KOPT-K1 (cell line): ENCODE results near the gene TBC1D22A.

Experiments
- H3K27ac ChIP-seq: fragments of 200-600 bp; sonication (generic); 2 replicates; pipeline ENCODE4 v1.5.1; 2016; ENCODE audit warnings: antibody characterized with exemption, mild to moderate bottlenecking, low read depth, low read length; ENCODE audit not compliant: poor library complexity, severe bottlenecking
- H3K36me3 ChIP-seq: fragments of 200-600 bp; sonication (generic); 2 replicates; pipeline ENCODE4 v1.5.1; 2017; ENCODE audit warnings: antibody characterized with exemption, mild to moderate bottlenecking, low read length, moderate library complexity; ENCODE audit not compliant: insufficient read depth
- H3K9me3 ChIP-seq: fragments of 200-600 bp; sonication (generic); 2 replicates; pipeline ENCODE4 v1.5.1; 2017; ENCODE audit warnings: antibody characterized with exemption, low read length, mild to moderate bottlenecking; ENCODE audit not compliant: insufficient read depth, poor library complexity, severe bottlenecking

The TBC1D22A gene

GRCh38 chr22:46946383-46946962 lies 184.0 kb downstream of the TBC1D22A start:
- peaks cover 9% of the 10 kb centered on the region; the same call in 1 of the 2 replicates for H3K36me3 ChIP-seq
- H3K27ac ChIP-seq = no peak overlapping the region

GRCh38 chr22:46947516-46948257 lies 185.2 kb downstream of the TBC1D22A start:
- Histone ChIP-seq H3K36me3 (peaks cover 9% of the 10 kb centered on the region; the same call in 1 of the 2 replicates), H3K27ac (no peak overlapping the region), H3K9me3 (no peaks in the 10 kb centered on the region)

More at GRCh38 chr22:46946383-46946962, 184.0 kb downstream of the TBC1D22A start:
- no peaks in the 10 kb centered on the region for H3K9me3 ChIP-seq

- no peaks in the 10 kb centered on the region for H3K9me3 ChIP-seq
- peaks cover 9% of the 10 kb centered on the region; the same call in 1 of the 2 replicates for H3K36me3 ChIP-seq
- no peak overlapping the region for H3K27ac ChIP-seq
Measured at GRCh38 chr22:46948411-46949144, 186.1 kb downstream of the TBC1D22A start.

DNA sequence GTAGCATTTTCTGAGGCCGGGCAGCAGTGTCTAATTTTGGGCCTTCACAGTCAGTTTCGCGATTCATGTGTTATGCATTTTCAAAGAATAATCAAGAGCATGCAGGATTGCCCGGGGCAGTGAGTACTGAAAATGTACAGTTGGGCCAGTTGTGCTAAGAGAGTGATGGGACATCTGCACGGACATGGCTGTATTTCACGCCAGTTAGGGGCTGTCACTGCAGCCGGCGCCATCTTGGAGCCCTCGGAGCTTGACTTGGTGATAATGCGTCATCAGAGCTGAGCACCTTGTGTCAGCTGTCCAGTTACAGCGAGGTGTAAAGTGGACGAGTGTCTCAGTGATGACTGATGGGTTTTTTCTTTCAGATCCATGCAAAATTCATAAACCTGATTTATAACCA lies 188.9 kb downstream of the TBC1D22A start:
- no peaks in the 10 kb centered on the region for H3K9me3 ChIP-seq
- no peak overlapping the region for H3K27ac ChIP-seq
- peaks cover 9% of the 10 kb centered on the region; the same call in 1 of the 2 replicates for H3K36me3 ChIP-seq

GRCh38 chr22:46951973-46952372 lies 189.5 kb downstream of the TBC1D22A start:
- Histone ChIP-seq H3K36me3 (peaks cover 9% of the 10 kb centered on the region; the same call in 1 of the 2 replicates), H3K9me3 (no peaks in the 10 kb centered on the region), H3K27ac (no peak overlapping the region)

GRCh38 chr22:46953968-46954765 lies 191.7 kb downstream of the TBC1D22A start:
- H3K9me3 ChIP-seq = no peaks in the 10 kb centered on the region
- no peak overlapping the region for H3K27ac ChIP-seq
- H3K36me3 ChIP-seq = peaks cover 3% of the 10 kb centered on the region; the same call in 1 of the 2 replicates

GRCh38 chr22:46954781-46955180 lies 192.3 kb downstream of the TBC1D22A start:
- H3K27ac ChIP-seq = no peak overlapping the region
- no peaks in the 10 kb centered on the region for H3K36me3 ChIP-seq
- H3K9me3 ChIP-seq = no peaks in the 10 kb centered on the region

DNA sequence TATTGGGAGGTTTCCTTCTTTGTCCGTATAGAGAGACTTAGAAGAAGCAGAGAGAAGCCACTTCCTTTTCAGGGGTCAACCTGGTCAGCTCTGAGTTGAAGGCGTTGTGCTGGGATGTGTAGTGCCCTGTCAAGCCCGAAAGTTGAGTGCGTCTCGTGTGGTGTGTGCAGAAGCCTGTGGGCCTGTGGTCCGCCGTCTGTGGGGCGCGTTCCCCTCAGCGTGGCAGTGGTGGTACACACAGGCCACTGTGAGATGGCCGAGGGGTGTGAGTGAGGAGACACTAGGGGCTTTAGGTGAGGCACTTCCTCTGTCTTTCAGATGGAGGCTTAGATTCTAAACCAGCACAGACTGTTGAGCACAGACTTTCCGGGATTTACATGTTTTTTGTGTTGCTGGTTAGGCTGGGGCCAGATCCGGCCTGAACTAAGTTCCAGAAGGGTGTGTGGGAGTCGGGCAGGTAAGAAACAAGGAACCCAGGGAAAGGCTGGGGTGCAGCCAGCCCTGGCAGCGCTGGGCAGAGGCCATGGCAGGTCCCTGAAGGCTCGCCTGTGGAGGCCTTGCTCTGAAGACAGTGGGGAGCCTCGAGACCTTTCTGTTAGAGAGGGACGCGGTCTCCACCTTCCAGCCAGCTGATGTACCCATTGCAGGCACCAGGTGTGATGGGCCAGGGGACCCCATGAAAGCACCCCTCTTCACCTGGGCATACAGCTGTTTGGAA lies 194.2 kb downstream of the TBC1D22A start:
- Histone ChIP-seq H3K36me3 (no peaks in the 10 kb centered on the region), H3K9me3 (no peaks in the 10 kb centered on the region), H3K27ac (no peak overlapping the region)

DNA sequence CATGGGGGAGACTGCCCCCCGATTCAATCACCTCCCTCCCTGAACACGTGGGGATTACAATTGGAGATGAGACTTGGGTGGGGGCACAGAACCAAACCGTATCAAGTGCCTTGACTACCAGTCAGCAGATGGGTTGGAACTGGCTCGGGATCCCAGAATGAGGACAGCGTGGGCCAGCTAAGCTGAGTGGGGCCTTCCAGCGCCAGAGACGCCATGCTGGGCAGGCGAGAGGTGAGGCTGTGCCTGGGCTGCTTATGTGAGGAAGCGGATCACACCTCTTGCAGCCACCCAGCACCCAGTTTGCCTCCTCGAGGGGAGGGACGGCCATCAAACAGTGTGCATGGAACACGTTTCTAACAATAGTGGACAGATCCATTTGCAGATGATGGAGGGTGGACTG lies 195.1 kb downstream of the TBC1D22A start:
- no peaks in the 10 kb centered on the region for H3K36me3 ChIP-seq
- H3K27ac ChIP-seq = no peak overlapping the region
- H3K9me3 ChIP-seq = no peaks in the 10 kb centered on the region

DNA sequence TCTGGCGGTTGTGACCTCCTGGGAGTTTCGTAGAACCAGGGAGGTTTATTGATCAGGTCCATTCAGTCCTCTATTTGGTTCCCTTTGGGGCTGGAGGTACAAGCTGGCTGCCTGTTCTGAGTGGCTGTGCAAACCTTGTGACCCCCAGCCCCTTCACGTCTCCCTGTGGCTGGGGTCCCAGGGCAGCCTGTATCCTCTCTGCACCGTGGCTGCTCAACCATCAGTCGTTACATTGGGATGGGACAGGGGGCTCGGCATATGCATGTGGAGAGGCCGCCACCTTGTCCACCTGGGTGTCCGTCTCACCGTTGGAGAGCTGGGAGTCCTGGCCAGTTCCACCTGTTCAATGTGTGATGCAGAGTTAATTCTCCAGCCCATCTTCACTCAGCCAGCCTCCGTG lies 195.7 kb downstream of the TBC1D22A start:
- H3K9me3 ChIP-seq = no peaks in the 10 kb centered on the region
- H3K27ac ChIP-seq = no peak overlapping the region
- H3K36me3 ChIP-seq = no peaks in the 10 kb centered on the region

DNA sequence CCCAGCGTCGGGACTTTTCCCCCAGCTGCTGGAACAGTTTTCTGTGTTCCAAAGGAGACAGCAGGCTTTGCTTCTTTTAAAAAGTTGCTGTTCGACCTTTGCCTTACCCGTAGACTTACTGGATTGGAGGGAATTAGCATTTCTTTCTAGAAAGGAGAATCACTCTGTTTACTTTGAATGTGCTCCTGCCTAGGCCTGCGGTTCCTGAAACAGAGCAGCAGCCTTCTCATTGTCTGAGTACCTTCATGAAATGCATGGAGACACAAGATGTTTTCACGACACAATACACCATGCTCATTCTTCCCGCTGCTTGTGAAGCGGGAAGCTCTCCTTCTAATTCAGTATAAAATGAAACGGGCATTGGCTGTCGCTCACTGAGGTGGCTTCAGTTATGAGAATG lies 196.2 kb downstream of the TBC1D22A start:
- Histone ChIP-seq H3K36me3 (no peaks in the 10 kb centered on the region), H3K27ac (no peak overlapping the region), H3K9me3 (no peaks in the 10 kb centered on the region)

- H3K36me3 ChIP-seq = no peaks in the 10 kb centered on the region
- H3K27ac ChIP-seq = no peak overlapping the region
- H3K9me3 ChIP-seq = no peaks in the 10 kb centered on the region
Measured at GRCh38 chr22:46959369-46959768, 196.9 kb downstream of the TBC1D22A start.

- no peaks in the 10 kb centered on the region for H3K9me3 ChIP-seq
- H3K27ac ChIP-seq = no peak overlapping the region
- no peaks in the 10 kb centered on the region for H3K36me3 ChIP-seq
Measured at GRCh38 chr22:46961591-46962295, 199.3 kb downstream of the TBC1D22A start.

DNA sequence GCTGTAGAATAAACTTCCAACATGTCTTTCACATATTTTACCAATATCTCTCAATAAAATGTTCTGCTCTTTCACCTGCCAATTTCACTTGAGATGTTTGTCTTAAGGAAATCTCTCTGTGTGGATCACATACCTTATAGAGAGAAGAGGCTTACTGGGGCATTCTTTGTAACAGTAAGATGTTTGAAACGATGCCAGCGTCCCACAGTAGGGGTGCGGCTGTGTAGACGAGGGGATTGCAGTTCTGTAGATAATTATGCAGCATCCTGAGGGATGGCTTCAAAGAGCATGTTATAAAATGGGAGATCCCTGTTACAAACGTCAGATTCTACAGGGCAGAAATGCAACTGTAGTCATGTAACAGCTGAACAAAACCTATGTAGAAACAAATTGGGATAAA lies 200.0 kb downstream of the TBC1D22A start:
- H3K9me3 ChIP-seq = no peaks in the 10 kb centered on the region
- H3K27ac ChIP-seq = no peak overlapping the region
- H3K36me3 ChIP-seq = no peaks in the 10 kb centered on the region
